Astrocyte of the spinal cord (primary cell): ENCODE data around the gene GPBP1.

ENCODE experiments used
- DNase-seq: peaks from one replicate; pipeline ENCODE4 v3.0.0; 2011; ENCODE audit warnings: low read depth, low spot score
- H3K4me3 ChIP-seq: 2 replicates; pipeline ENCODE4 v1.5.1; 2011; ENCODE audit warnings: low read depth, mild to moderate bottlenecking, low read length, moderate library complexity
- CTCF ChIP-seq: IDR thresholded peaks from 2 replicates; pipeline ENCODE4 v1.5.1; 2012; ENCODE audit warnings: low read depth, mild to moderate bottlenecking, low read length, inconsistent platforms
- in situ Hi-C: cut with HindIII; loops from 2 replicates; pipeline ENCODE4 v1.10.0; 2017; ENCODE audit warnings: low sequenced_read_pairs

Gene GPBP1

GRCh38 chr5:57298295-57298984 lies 124.6 kb downstream of the GPBP1 start:
- H3K4me3 ChIP-seq, result no peak overlapping the region
- peak; percentile 76 for TF ChIP-seq CTCF
- in situ Hi-C loops, result no loop called here
- peak; percentile 90 for DNase-seq

GRCh38 chr5:57298985-57299491 lies 125.2 kb downstream of the GPBP1 start:
- TF ChIP-seq CTCF, result peak; percentile 41
- in situ Hi-C loops, result no loop called here
- peak; percentile 91 for DNase-seq
- no peak overlapping the region for H3K4me3 ChIP-seq

GRCh38 chr5:57299986-57300385 lies 126.1 kb downstream of the GPBP1 start:
- no peak for DNase-seq
- no peak for TF ChIP-seq CTCF
- in situ Hi-C loops, result no loop called here
- H3K4me3 ChIP-seq, result no peak overlapping the region

GRCh38 chr5:57302164-57302563 lies 128.3 kb downstream of the GPBP1 start:
- in situ Hi-C loops, result no loop called here
- no peak overlapping the region for H3K4me3 ChIP-seq
- peak; percentile 71 for DNase-seq
- TF ChIP-seq CTCF, result peak; percentile 1

GRCh38 chr5:57302643-57303042 lies 128.8 kb downstream of the GPBP1 start:
- no peak for TF ChIP-seq CTCF
- DNase-seq, result peak; percentile 94
- H3K4me3 ChIP-seq, result no peak overlapping the region
- in situ Hi-C loops, result no loop called here

- no peak overlapping the region for H3K4me3 ChIP-seq
- TF ChIP-seq CTCF, result no peak
- in situ Hi-C loops, result no loop called here
- DNase-seq, result no peak
Observed at GRCh38 chr5:57303985-57304384, 130.1 kb downstream of the GPBP1 start.
